Measurements from ENCODE around the gene ROPN1B.
"Not testable (repeated sequence)": the region's sequence is repeated elsewhere in the genome, so short reads cannot be mapped to it uniquely, and the experiment has no call there.

ROPN1B gene

GRCh38 chr3:125968701-125969592 is at the start of gene ROPN1B:
TSS of gene ROPN1B (plus strand) at chr3:125969178. CDS start at chr3:125972055, 2,877 bp downstream.
- DNase-seq: not testable (repeated sequence)

GRCh38 chr3:125920191-125920590 is 48.8 kb upstream of the ROPN1B start:
- DNase-seq: not testable (repeated sequence)

GRCh38 chr3:125920751-125921279 is 48.2 kb upstream of the ROPN1B start:
- DNase-seq: not testable (repeated sequence)

GRCh38 chr3:125921712-125922111 is 47.3 kb upstream of the ROPN1B start:
- DNase-seq: peak in 1 of 4 experiments; percentile 11

- DNase-seq: not testable (repeated sequence)
These were observed 45.5 kb upstream of the ROPN1B start for GRCh38 chr3:125923324-125924115.

GRCh38 chr3:125924276-125924675 is 44.7 kb upstream of the ROPN1B start:
- not testable (repeated sequence) for DNase-seq

GRCh38 chr3:125925727-125926126 is 43.3 kb upstream of the ROPN1B start:
- DNase-seq: not testable (repeated sequence)

- peak in 3 of 4 experiments; percentile 24 to 55 (median 39) for DNase-seq
These were observed 40.0 kb upstream of the ROPN1B start for GRCh38 chr3:125928771-125929545.

- not testable (repeated sequence) for DNase-seq
These were observed 39.2 kb upstream of the ROPN1B start for GRCh38 chr3:125929765-125930164.

GRCh38 chr3:125931355-125931880 is 37.6 kb upstream of the ROPN1B start:
- DNase-seq: not testable (repeated sequence)

- not testable (repeated sequence) for DNase-seq
These were observed 35.4 kb upstream of the ROPN1B start for GRCh38 chr3:125933397-125934173.

GRCh38 chr3:125935252-125935874 is 33.6 kb upstream of the ROPN1B start:
- not testable (repeated sequence) for DNase-seq

GRCh38 chr3:125936210-125936815 is 32.7 kb upstream of the ROPN1B start:
- not testable (repeated sequence) for DNase-seq

GRCh38 chr3:125936891-125937290 is 32.1 kb upstream of the ROPN1B start:
- DNase-seq: not testable (repeated sequence)

GRCh38 chr3:125947806-125948205 is 21.2 kb upstream of the ROPN1B start:
- not testable (repeated sequence) for DNase-seq

- DNase-seq: not testable (repeated sequence)
These were observed 20.1 kb upstream of the ROPN1B start for GRCh38 chr3:125948901-125949300.

- not testable (repeated sequence) for DNase-seq
These were observed 17.8 kb upstream of the ROPN1B start for GRCh38 chr3:125951176-125951575.

GRCh38 chr3:125957020-125957419 is 12.0 kb upstream of the ROPN1B start:
- not testable (repeated sequence) for DNase-seq

GRCh38 chr3:125957674-125958510 is 11.1 kb upstream of the ROPN1B start:
- no peak for DNase-seq
